Loucy (cell line): ENCODE results near the gene AKAP17A.

Source experiments
- CTCF ChIP-seq: fragments of 200-600 bp; sonication (generic); conservative IDR thresholded peaks from 2 replicates; pipeline ENCODE4 v1.5.1; 2014; ENCODE audit warnings: mild to moderate bottlenecking, antibody characterized with exemption, low read length
- EZH2phosphoT487 ChIP-seq: fragments of 200-600 bp; IDR thresholded peaks from 2 replicates; pipeline ENCODE4 v1.6.1; 2018; ENCODE audit warnings: antibody characterized with exemption, mild to moderate bottlenecking, moderate library complexity, borderline replicate concordance

- TF ChIP-seq CTCF, result no peak
- no peak for TF ChIP-seq EZH2phosphoT487
Observed at GRCh38 chrX:1609762-1610161, 18.4 kb downstream of the AKAP17A start.
